ENCODE data around the gene CDH24.

CDH24 gene

GRCh38 chr14:23056956-23057756 is at the start of gene CDH24:
Gene CDH24 (minus strand): TSS chr14:23057520. CDS start chr14:23055733, 1,787 bp downstream.
- peak; percentile 66 for DNase-seq (ENCODE audit: low read depth)

- DNase-seq (ENCODE audit: low read depth): no peak
These were observed 49.4 kb upstream of the CDH24 start for GRCh38 chr14:23106747-23107045.

- DNase-seq (ENCODE audit: low read depth): no peak
These were observed 48.1 kb upstream of the CDH24 start for GRCh38 chr14:23105348-23105824.

GRCh38 chr14:23104591-23105347 is 47.4 kb upstream of the CDH24 start, which contains the start of gene CIROP:
Gene CIROP (minus strand): TSS chr14:23104989. CDS start chr14:23104920, 69 bp downstream.
- DNase-seq (ENCODE audit: low read depth): no peak

GRCh38 chr14:23104070-23104590 is 46.8 kb upstream of the CDH24 start:
- DNase-seq (ENCODE audit: low read depth): no peak

GRCh38 chr14:23103581-23103980 is 46.3 kb upstream of the CDH24 start:
- no peak for DNase-seq (ENCODE audit: low read depth)

- no peak for DNase-seq (ENCODE audit: low read depth)
These were observed 45.5 kb upstream of the CDH24 start for GRCh38 chr14:23102801-23103200.

- DNase-seq (ENCODE audit: low read depth): no peak
These were observed 44.8 kb upstream of the CDH24 start for GRCh38 chr14:23101986-23102625.

GRCh38 chr14:23101213-23101970 is 44.1 kb upstream of the CDH24 start:
- no peak for DNase-seq (ENCODE audit: low read depth)

- DNase-seq (ENCODE audit: low read depth): no peak
These were observed 42.0 kb upstream of the CDH24 start for GRCh38 chr14:23099212-23099861.

GRCh38 chr14:23097786-23098185 is 40.5 kb upstream of the CDH24 start:
- no peak for DNase-seq (ENCODE audit: low read depth)

- peak; percentile 99 for DNase-seq (ENCODE audit: low read depth)
These were observed 38.1 kb upstream of the CDH24 start, which contains the start of gene C14orf119 for GRCh38 chr14:23095196-23096108. Gene C14orf119 (plus strand): TSS chr14:23095505. CDS start chr14:23097659, 2,154 bp downstream.

- peak; percentile 49 for DNase-seq (ENCODE audit: low read depth)
These were observed 37.4 kb upstream of the CDH24 start, which contains the start of gene ACIN1 for GRCh38 chr14:23094666-23095195. Gene ACIN1 (minus strand): TSS chr14:23095136. CDS start chr14:23095112, 24 bp downstream.

- no peak for DNase-seq (ENCODE audit: low read depth)
These were observed 36.8 kb upstream of the CDH24 start for GRCh38 chr14:23093991-23094665.

- no peak for DNase-seq (ENCODE audit: low read depth)
These were observed 36.2 kb upstream of the CDH24 start for GRCh38 chr14:23093526-23093925.

GRCh38 chr14:23093104-23093503 is 35.8 kb upstream of the CDH24 start:
- no peak for DNase-seq (ENCODE audit: low read depth)

GRCh38 chr14:23091294-23092225 is 34.2 kb upstream of the CDH24 start:
- no peak for DNase-seq (ENCODE audit: low read depth)

GRCh38 chr14:23090254-23090636 is 32.9 kb upstream of the CDH24 start:
- DNase-seq (ENCODE audit: low read depth): no peak
